T-helper 2 cell treated with Interferon-gamma antibody and Interleukin-4, amounts not matched to agents 100 ng/mL and 5 ng/mL, for 36 hours (primary cell): ENCODE results near the gene RPRM. TPM values are rescaled to one million over a fixed set of nuclear protein-coding genes. Genes with fewer than 3 reads are reported as not detected.
"Not testable (repeated sequence)": the region's sequence is repeated elsewhere in the genome, so short reads cannot be mapped to it uniquely, and the experiment has no call there.

ENCODE experiments used
- intact Hi-C: fragments of 100-400 bp; cut with micrococcal nuclease; formaldehyde crosslinking; loops from one replicate; pipeline ENCODE4 v1.15.1; 2023
- total RNA-seq: library from RNA; stranded (reverse); gene quantifications from 2 replicates; pipeline ENCODE4 v1.2.3, GENCODE V29; 2022

The RPRM gene
- total RNA-seq, 1 donor from 2014 or later: not detected

DNA sequence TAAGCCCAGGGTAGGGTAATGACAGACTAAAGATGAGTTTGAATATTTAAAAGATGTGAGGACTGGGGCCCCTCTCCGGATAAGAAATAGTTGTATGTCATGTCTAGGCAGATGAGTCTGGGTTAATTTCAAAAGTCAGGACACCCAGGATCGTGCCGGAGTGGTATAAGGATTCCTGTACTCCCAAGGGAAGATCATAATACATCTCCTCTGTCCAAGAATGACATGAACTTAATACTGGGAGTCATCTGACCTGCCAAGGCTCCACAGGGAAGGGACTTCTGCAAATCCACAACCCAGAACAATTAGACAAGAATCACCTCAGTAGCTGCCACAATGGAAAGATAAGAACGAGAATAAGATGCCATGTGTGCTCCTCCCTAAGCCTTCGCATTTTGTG lies 17.1 kb downstream of the RPRM start:
- intact Hi-C loops: no loop called here

DNA sequence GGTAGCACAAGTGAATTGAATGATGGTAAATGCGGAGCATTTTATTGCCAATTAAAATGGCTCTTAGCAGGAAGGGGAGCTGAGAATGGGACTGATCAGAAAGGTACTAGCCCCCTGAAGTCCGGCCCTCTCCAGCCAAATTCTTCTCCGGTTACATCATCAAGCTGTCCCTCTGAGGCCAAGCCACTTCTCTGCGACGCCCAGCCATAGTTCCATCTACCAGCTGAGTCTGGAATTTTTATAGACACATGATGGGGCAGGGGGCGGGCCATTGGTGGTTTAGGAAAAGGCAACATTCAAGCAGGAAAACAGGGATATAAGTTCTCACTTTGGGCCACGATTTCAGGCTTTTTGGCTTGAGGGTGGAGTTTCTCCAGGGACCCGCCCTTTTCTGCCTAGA lies 22.7 kb downstream of the RPRM start:
- intact Hi-C loops: no loop called here

DNA sequence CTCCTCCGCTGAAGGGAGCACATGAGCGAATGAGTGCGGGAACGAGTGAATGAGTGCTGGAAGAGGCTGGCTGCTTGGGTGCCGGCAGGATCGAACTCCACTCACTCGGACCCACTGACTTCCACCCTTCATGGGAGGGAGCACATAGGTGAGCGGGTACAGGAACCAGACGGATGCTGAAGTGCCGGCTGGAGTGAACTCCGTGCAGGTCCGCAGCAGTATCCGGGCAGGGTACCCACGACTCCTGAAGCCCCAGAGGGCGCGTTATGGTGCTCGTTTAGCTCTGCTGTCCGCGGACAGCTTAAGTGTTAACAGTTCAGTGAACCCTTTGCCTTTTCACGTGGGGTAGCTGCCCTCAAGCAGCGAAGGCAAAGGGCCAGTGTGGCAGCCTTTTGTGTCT lies 23.2 kb downstream of the RPRM start:
- intact Hi-C loops: no loop called here

DNA sequence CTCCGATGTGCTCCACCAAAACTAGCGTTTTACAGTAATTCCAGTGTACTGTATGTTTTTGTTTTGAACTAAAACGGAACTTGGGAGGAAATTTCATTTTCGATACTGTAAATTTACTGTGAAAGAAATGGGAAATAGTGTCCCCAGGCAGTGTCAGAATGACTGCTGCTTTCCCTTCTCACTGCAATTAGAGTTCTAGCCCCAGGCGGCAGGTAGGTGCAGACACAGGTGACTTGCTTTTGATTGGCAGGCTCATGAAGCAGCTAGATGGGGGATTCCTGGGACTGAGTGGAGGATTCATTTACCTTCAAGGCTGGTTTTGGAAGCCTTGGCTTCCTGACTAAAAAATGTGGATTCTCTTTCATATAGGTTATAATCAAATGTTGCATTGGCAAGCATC lies 27.0 kb downstream of the RPRM start:
- intact Hi-C loops: no loop called here

DNA sequence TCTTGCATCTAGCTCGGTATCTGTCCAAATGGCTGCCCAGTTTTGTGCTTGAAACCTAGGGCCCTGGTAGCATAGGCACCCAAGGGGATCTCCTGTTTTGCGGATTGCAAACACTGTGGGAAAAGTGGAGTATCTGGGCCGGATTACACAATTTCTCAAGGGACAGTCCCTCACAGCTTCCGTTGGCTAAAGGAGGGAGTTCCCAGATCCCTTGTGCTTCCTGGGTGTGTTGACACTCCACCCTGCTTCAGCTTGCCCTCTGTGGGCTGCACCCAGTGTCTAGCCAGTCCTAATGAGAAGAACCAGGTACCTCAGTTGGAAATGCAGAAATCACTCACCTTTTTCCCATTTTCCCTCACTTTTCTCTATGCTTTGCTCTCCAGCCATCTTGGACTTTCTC lies 35.5 kb downstream of the RPRM start:
- intact Hi-C loops: no loop called here

DNA sequence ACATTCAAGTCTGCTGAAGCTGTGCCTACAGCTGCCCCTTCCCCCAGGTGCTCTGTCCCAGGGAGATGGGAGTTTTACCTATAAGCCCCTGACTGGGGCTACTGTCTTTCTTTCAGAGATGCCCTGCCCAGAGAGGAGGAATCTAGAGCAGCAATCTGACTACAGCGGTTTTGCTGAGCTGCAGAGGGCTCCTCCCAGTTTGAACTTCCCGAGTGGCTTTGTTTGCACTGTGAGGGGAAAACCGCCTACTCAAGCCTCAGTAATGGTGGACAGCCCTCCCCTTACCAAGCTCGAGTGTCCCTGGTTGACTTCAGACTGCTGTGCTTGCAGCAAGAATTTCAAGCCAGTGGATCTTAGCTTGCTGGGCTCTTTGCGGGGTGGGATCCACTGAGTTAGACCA lies 35.9 kb downstream of the RPRM start:
- intact Hi-C loops: not testable (repeated sequence)

DNA sequence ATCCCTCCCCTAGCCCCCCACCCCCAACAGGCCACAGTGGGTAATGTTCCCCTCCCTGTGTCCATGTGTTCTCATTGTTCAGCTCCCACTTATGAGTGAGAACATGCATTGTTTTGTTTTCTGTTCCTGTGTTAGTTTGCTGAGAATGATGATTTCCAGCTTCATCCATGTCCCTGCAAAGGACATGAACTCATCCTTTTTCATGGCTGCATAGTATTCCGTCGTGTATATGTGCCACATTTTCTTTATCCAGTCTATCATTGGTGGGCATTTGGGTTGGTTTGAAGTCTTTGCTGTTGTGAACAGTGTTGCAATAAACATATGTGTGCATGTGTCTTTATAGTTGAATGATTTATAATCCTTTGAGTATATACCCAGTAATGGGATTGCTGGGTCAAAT lies 38.5 kb downstream of the RPRM start:
- intact Hi-C loops: not testable (repeated sequence)

DNA sequence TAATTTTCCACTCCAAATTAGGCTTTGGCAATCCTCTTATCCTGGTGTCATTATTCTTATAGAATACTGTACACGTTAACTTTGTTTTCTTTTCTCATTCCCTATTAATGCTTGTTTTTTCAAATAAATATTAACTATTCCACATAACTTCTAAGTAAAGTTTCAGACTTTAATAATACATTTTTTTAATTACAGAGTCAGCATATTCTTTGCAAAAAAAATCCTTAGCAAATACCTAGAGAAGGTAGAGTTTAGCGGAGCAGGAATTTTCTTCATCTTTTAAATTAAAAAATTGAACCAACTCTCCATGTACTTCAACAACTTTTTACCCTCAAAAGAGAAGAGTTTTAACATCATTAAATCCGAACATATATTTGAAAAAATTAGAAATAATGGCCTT lies 45.2 kb downstream of the RPRM start:
- intact Hi-C loops: no loop called here

DNA sequence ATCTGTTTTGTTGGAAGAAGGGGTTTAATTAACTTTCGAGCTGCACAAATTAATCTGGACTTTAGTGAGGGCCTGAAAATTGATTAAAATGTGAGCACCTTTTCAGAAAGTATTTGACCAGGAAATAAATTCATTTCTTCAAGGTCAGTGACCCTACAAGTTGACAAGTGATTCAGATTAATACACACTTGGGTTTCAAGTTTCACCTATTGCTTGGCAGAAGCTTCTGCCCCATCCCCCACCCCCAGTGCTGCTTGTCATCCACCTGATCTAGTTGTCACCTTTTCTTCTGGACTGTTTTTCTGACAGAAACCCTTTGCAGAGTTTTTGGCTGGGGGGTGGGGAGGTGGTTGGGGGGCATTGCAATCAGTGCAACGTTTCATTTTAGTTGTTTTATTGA lies 46.2 kb downstream of the RPRM start:
- intact Hi-C loops: no loop called here

DNA sequence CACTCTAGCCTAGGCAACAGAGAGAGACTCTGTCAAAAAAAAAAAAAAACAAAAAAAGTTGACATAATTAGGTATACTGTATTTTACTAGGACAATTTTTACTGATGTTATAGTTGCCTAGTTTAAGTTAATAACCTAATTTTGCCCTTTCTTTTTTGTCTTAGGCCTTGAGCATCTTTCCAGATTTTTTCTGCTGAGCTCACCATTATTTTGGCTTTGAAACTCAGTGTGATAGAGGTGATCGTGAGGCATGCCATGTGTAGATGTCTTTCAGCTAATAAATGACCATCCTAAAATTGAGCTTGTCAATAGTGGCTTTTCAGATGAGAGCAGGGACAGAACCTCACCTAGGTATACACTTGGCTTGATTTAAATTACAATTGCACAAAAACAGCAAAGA lies 47.4 kb downstream of the RPRM start:
- intact Hi-C loops: no loop called here
